OCI-LY3 (cell line): ENCODE results near the gene B3GNT9.

Experiments
- CTCF ChIP-seq: fragments of 200-600, 300-600 bp; sonication (generic); IDR thresholded peaks from 2 replicates; pipeline ENCODE4 v1.5.1; 2014; ENCODE audit warnings: antibody characterized with exemption, low read length, low read depth
- EZH2phosphoT487 ChIP-seq: fragments of 200-600 bp; shearing (Covaris generic); IDR thresholded peaks from 2 replicates; pipeline ENCODE4 v1.6.1; 2018; ENCODE audit warnings: antibody characterized with exemption, mixed run types, low read depth

GRCh38 chr16:67180166-67180565 is 29.4 kb upstream of the B3GNT9 start:
- TF ChIP-seq CTCF (no peak), EZH2phosphoT487 (no peak)
